K562 (cell line): Measurements from ENCODE around the gene TAS2R1. TPM values are rescaled to one million over a fixed set of nuclear protein-coding genes. Genes with fewer than 3 reads are reported as not detected.

ENCODE experiments used
- ATAC-seq: fragments of 200-7000 bp; cut with Tn5 transposase; 3 replicates; pipeline ENCODE4 v1.9.1; 2020; ENCODE audit warnings: moderate library complexity
- BruUV-seq: library from RNA; stranded (reverse); fragments of 400-500 nt; replicated peaks from 2 replicates; lab custom pipeline; 2021; lab: Mats Ljungman, UMichigan
- CTCF ChIA-PET: fragments of 300-600 bp; formaldehyde crosslinking; extraction: SDS; loops from one replicate; lab custom pipeline; 2021; ENCODE audit warnings: low intra/inter-chr PET ratio; lab: Yijun Ruan, JAX
- POLR2A ChIA-PET: fragments of 300-600, 350-650 bp; sonication (Branson Sonifier 250); formaldehyde crosslinking; extraction: SDS; loops from one replicate; lab custom pipeline; 2021; ENCODE audit warnings: antibody characterized with exemption, inconsistent platforms; lab: Yijun Ruan, JAX
- DNase-seq, 4 experiments: peaks; one replicate each; pipeline versions ENCODE4 v3.0.0 to v3.0.0-alpha.2; 2011 to 2018; ENCODE audit warnings: low spot score in 3 of 4, mixed read lengths in 3 of 4; ENCODE audit errors: extremely low read depth in 1 of 4
- FAIRE-seq: peaks from 2 replicates; lab custom pipeline; 2011; peaks lifted over from hg19 to GRCh38; lab: Jason Lieb, UNC
- H2AFZ ChIP-seq: 2 replicates; pipeline ENCODE4 v1.6.0; 2011; ENCODE audit warnings: low read depth, low read length, control low read depth, inconsistent platforms
- H3K27ac ChIP-seq: fragments of 200-600 bp; 3 replicates; pipeline ENCODE4 v1.8.0; 2011; ENCODE audit warnings: low read depth, mild to moderate bottlenecking, control low read depth, inconsistent platforms, low read length, moderate library complexity, mixed read lengths; ENCODE audit errors: extremely low read depth
- H3K27me3 ChIP-seq, 2 experiments: fragments of 300-600 bp in 1 of 2; 2 replicates in 1 of 2; 3 replicates in 1 of 2; pipeline versions ENCODE4 v1.6.0 to v1.8.0; 2011; ENCODE audit warnings: inconsistent platforms in 2 of 2, low read length in 2 of 2, mild to moderate bottlenecking in 1 of 2, mixed read lengths in 1 of 2, moderate library complexity in 1 of 2; ENCODE audit not compliant: control insufficient read depth in 2 of 2, insufficient read depth in 2 of 2
- H3K36me3 ChIP-seq: fragments of 300-600 bp; 3 replicates; pipeline ENCODE4 v1.8.0; 2011; ENCODE audit warnings: mild to moderate bottlenecking, low read length, inconsistent platforms; ENCODE audit not compliant: control insufficient read depth, insufficient read depth
- H3K4me1 ChIP-seq, 2 experiments: fragments of 200-600 bp in 1 of 2; replicated peaks in 1 of 2; 2 replicates in 1 of 2; 3 replicates in 1 of 2; pipeline versions ENCODE4 v1.5.1 to v1.8.0; 2011; ENCODE audit warnings: inconsistent platforms in 2 of 2, low read length in 2 of 2, mild to moderate bottlenecking in 1 of 2, mixed read lengths in 1 of 2, moderate library complexity in 1 of 2; ENCODE audit not compliant: control insufficient read depth in 2 of 2, insufficient read depth in 2 of 2
- H3K4me2 ChIP-seq: 2 replicates; pipeline ENCODE4 v1.6.1; 2011; ENCODE audit warnings: low read length, control low read depth, inconsistent platforms, mixed read lengths; ENCODE audit not compliant: insufficient read depth
- H3K4me3 ChIP-seq: fragments of 200-600 bp; sonication (generic), shearing (Covaris generic); 2 replicates; pipeline ENCODE4 v1.5.1; 2016; ENCODE audit warnings: control low read depth, inconsistent platforms
- H3K79me2 ChIP-seq: fragments of 200-600 bp; 3 replicates; pipeline ENCODE4 v1.8.0; 2011; ENCODE audit warnings: low read length, inconsistent platforms; ENCODE audit not compliant: control insufficient read depth, insufficient read depth
- H3K9ac ChIP-seq, 2 experiments: 2 replicates each; pipeline versions ENCODE4 v1.6.0 to v1.6.1; 2011; ENCODE audit warnings: low read depth in 2 of 2, low read length in 2 of 2, control low read depth in 1 of 2, inconsistent platforms in 1 of 2, mild to moderate bottlenecking in 1 of 2, mixed read lengths in 1 of 2; ENCODE audit not compliant: insufficient read depth in 1 of 2
- H3K9me1 ChIP-seq: one replicate; pipeline ENCODE4 v1.6.0; 2011; ENCODE audit warnings: inconsistent platforms, mild to moderate bottlenecking, low read length, moderate library complexity; ENCODE audit not compliant: control insufficient read depth, insufficient read depth
- H3K9me3 ChIP-seq: replicated peaks from 2 replicates; pipeline ENCODE4 v1.5.1; 2011; ENCODE audit warnings: low read depth, low read length, inconsistent platforms; ENCODE audit not compliant: control insufficient read depth, insufficient read depth
- H4K20me1 ChIP-seq: replicated peaks from 2 replicates; pipeline ENCODE4 v1.6.1; 2011; ENCODE audit warnings: low read length, inconsistent platforms, mixed read lengths; ENCODE audit not compliant: control insufficient read depth, insufficient read depth
- CEBPB ChIP-seq: fragments of 450-650 bp; IDR thresholded peaks from 2 replicates; pipeline ENCODE4 v1.6.1; 2016; ENCODE audit warnings: missing genetic modification characterization, missing compliant biosample characterization
- DDX20 ChIP-seq: fragments of 450-650 bp; IDR thresholded peaks from 2 replicates; pipeline ENCODE4 v1.6.1; 2016; ENCODE audit warnings: missing genetic modification characterization, low read depth, mild to moderate bottlenecking, missing compliant biosample characterization, moderate library complexity
- ETV5 ChIP-seq: sonication (generic); formaldehyde crosslinking; IDR thresholded peaks from 2 replicates; pipeline ENCODE4 v1.4.0; 2020; ENCODE audit warnings: low read depth, mild to moderate bottlenecking, missing genetic modification reagents
- HOMEZ ChIP-seq: fragments of 250-450 bp; sonication (Bioruptor Pico); IDR thresholded peaks from 2 replicates; pipeline ENCODE4 v1.4.0; 2020; ENCODE audit warnings: mild to moderate bottlenecking, moderate library complexity
- HSF4 ChIP-seq: fragments of 250-450 bp; sonication (Bioruptor Pico); IDR thresholded peaks from 2 replicates; pipeline ENCODE4 v2.1.2; 2022; ENCODE audit warnings: mild to moderate bottlenecking, moderate library complexity, borderline replicate concordance
- KAT2B ChIP-seq: IDR thresholded peaks from one replicate; pipeline ENCODE4 v1.6.1; 2012; ENCODE audit warnings: low read depth, mild to moderate bottlenecking, control low read depth, inconsistent platforms, low read length, moderate library complexity
- SRF ChIP-seq, 2 experiments: fragments of 250-450, 450-650 bp in 1 of 2; sonication (Bioruptor Pico) in 1 of 2; sonication (generic) in 1 of 2; formaldehyde crosslinking; IDR thresholded peaks; 2 replicates each; pipeline versions ENCODE4 v1.5.0 to v1.5.1; 2020 to 2022; ENCODE audit warnings: mild to moderate bottlenecking in 1 of 2, missing genetic modification reagents in 1 of 2
- ZBTB34 ChIP-seq: fragments of 250-450 bp; sonication (Bioruptor Pico); IDR thresholded peaks from 2 replicates; pipeline ENCODE4 v1.8.0; 2021; ENCODE audit warnings: mild to moderate bottlenecking, moderate library complexity
- ZNF175 ChIP-seq: fragments of 200-800 bp; sonication (Bioruptor generic); IDR thresholded peaks from 2 replicates; pipeline ENCODE4 v1.6.1; 2016; ENCODE audit warnings: low read depth, mild to moderate bottlenecking, missing genetic modification characterization, missing compliant biosample characterization
- ZNF589 ChIP-seq: fragments of 200-800 bp; sonication (Bioruptor generic); IDR thresholded peaks from 2 replicates; pipeline ENCODE4 v1.6.1; 2016; ENCODE audit warnings: low read depth, missing genetic modification characterization, missing compliant biosample characterization
- WGBS: fragments of 100-300 bp; shearing (Covaris generic); methylation state at CpG from one replicate; pipeline ENCODE4 v1.1.6; 2016; ENCODE audit warnings: low coverage, mixed read lengths; ENCODE audit not compliant: insufficient coverage; ENCODE audit errors: missing lambda C conversion rate; 5-methylcytosine and 5-hydroxymethylcytosine counted together
- in situ Hi-C: fragments of 300-500 bp; cut with MboI; formaldehyde crosslinking; loops from 4 replicates; pipeline ENCODE4 v1.15.0; 2018; ENCODE audit warnings: inconsistent platforms, mixed read lengths
- intact Hi-C: fragments of 100-400 bp; cut with micrococcal nuclease; formaldehyde crosslinking; loops from 2 replicates; pipeline ENCODE4 v1.14.2; 2022
- polyA plus RNA-seq, 8 experiments: library from polyadenylated mRNA; depleted of rRNA in 4 of 8; stranded (reverse) in 5 of 8; unstranded in 3 of 8; fragments of >200 nt; fragmentation: Nextera tagmentation in 2 of 8; fragmentation: Illumina TruSeq in 1 of 8; extraction: Ambion mirVana in 2 of 8; extraction: Trizol in 1 of 8; gene quantifications; 2 replicates each; pipeline versions ENCODE4 v1.2.1 to v1.2.3, GENCODE V29; 2011 to 2014; ENCODE audit warnings: inconsistent platforms in 1 of 8, missing spikeins in 1 of 8
- total RNA-seq, 7 experiments: library from RNA; depleted of rRNA in 6 of 7; stranded (reverse); fragments of >200 nt in 6 of 7; fragmentation: Illumina TruSeq in 2 of 7; extraction: Trizol in 2 of 7; gene quantifications; 2 replicates each; pipeline versions ENCODE4 v1.2.1 to v1.2.3, GENCODE V29; 2011 to 2021; ENCODE audit warnings: low replicate concordance in 1 of 7

TAS2R1 gene
- total and polyA plus RNA-seq, 9 of the 15 experiments (the other 6 are each of a cell fraction or from before 2014, with no cell fraction given): not detected

GRCh38 chr5:9627541-9627940, 2.6 kb downstream of the TAS2R1 start (continued):
- no peak for TF ChIP-seq ZBTB34 (CRISPR knock-in tag)

GRCh38 chr5:9626955-9627354, 3.2 kb downstream of the TAS2R1 start:
- intact Hi-C loops: no loop called here
- H3K27me3 ChIP-seq: no peaks in the 10 kb centered on the region
- in situ Hi-C loops: no loop called here
- ATAC-seq: no peak
- TF ChIP-seq ETV5 (CRISPR knock-in tag): no peak
- TF ChIP-seq DDX20 (tag): no peak
- TF ChIP-seq HSF4: no peak
- TF ChIP-seq SRF (CRISPR knock-in tag; IDR thresholded peaks at IDR 0.05): no peak
- TF ChIP-seq HOMEZ (CRISPR knock-in tag): no peak
- no peak for TF ChIP-seq KAT2B
- no peak for TF ChIP-seq ZNF589
- no peak for TF ChIP-seq CEBPB (tag)
- no peak for TF ChIP-seq ZNF175 (CRISPR knock-in tag)
- H2AFZ ChIP-seq: no peak overlapping the region
- H3K79me2 ChIP-seq: no peaks in the 10 kb centered on the region
- 5% methylated on average over 6 of the region's 6 CpGs for WGBS
- DNase-seq: no peak
- no peak overlapping the region for H3K4me2 ChIP-seq
- no TSS peak for BruUV-seq
- no peaks in the 10 kb centered on the region for H3K9me3 ChIP-seq
- no peak overlapping the region for H3K27ac ChIP-seq
- H3K4me1 ChIP-seq: no peaks in the 10 kb centered on the region
- H4K20me1 ChIP-seq: no peaks in the 10 kb centered on the region
- no peaks in the 10 kb centered on the region for H3K36me3 ChIP-seq
- H3K9me1 ChIP-seq: no peaks in the 10 kb centered on the region
- H3K9ac ChIP-seq: no peak overlapping the region
- no peak for FAIRE-seq
- POLR2A ChIA-PET: no interaction called here
- no peak overlapping the region for H3K4me3 ChIP-seq
- CTCF ChIA-PET: no interaction called here
